HepG2 (cell line): ENCODE measurements around the gene CDK13. TPM values are rescaled to one million over a fixed set of nuclear protein-coding genes. Genes with fewer than 3 reads are reported as not detected.
A peak's percentile ranks its signal among the peaks of the same experiment; 100 is the strongest.

ENCODE experiments used
- ATAC-seq: fragments of 200-7000 bp; cut with Tn5 transposase; 3 replicates; pipeline ENCODE4 v1.9.1; 2020; ENCODE audit warnings: mild to moderate bottlenecking, moderate library complexity
- BruUV-seq: library from RNA; stranded (reverse); fragments of 400-500 nt; replicated peaks from 2 replicates; lab custom pipeline; 2021; lab: Mats Ljungman, UMichigan
- CTCF ChIA-PET: fragments of 300-600 bp; formaldehyde crosslinking; extraction: SDS; loops from one replicate; lab custom pipeline; 2021; ENCODE audit warnings: low total read pairs, inconsistent platforms, low intra/inter-chr PET ratio; lab: Yijun Ruan, JAX
- POLR2A ChIA-PET: fragments of 350-600 bp; sonication (Branson Sonifier 250); formaldehyde crosslinking; loops from one replicate; lab custom pipeline; 2020; ENCODE audit warnings: antibody characterized with exemption, inconsistent platforms; lab: Yijun Ruan, JAX
- DNase-seq: peaks from one replicate; pipeline ENCODE4 v3.0.0-alpha.2; 2015; ENCODE audit warnings: low spot score
- FAIRE-seq: peaks from 3 replicates; lab custom pipeline; 2011; peaks lifted over from hg19 to GRCh38; lab: Jason Lieb, UNC
- H2AFZ ChIP-seq: one replicate; pipeline ENCODE4 v1.6.1; 2011; ENCODE audit warnings: low read length, inconsistent platforms
- H3K27ac ChIP-seq: fragments of 300-600 bp; 3 replicates; pipeline ENCODE4 v1.8.0; 2011; ENCODE audit warnings: mixed run types, mild to moderate bottlenecking, mixed read lengths, low read length, inconsistent platforms; ENCODE audit not compliant: insufficient read depth; ENCODE audit errors: extremely low read length
- H3K27me3 ChIP-seq, 2 experiments: fragments of 200-600 bp in 1 of 2; 2 replicates in 1 of 2; 3 replicates in 1 of 2; pipeline versions ENCODE4 v1.6.0 to v1.8.0; 2011; ENCODE audit warnings: low read length in 2 of 2, mild to moderate bottlenecking in 2 of 2, moderate library complexity in 2 of 2, inconsistent platforms in 1 of 2; ENCODE audit not compliant: insufficient read depth in 2 of 2, control insufficient read depth in 1 of 2
- H3K36me3 ChIP-seq, 2 experiments: fragments of 200-600 bp in 1 of 2; replicated peaks in 1 of 2; 2 replicates in 1 of 2; 3 replicates in 1 of 2; pipeline versions ENCODE4 v1.5.1 to v1.8.0; 2011; ENCODE audit warnings: low read length in 2 of 2, inconsistent platforms in 1 of 2; ENCODE audit not compliant: insufficient read depth in 2 of 2, control insufficient read depth in 1 of 2
- H3K4me1 ChIP-seq: 2 replicates; pipeline ENCODE4 v1.5.1; 2012; ENCODE audit warnings: low read length, inconsistent platforms; ENCODE audit not compliant: insufficient read depth
- H3K4me2 ChIP-seq: 2 replicates; pipeline ENCODE4 v1.6.0; 2011; ENCODE audit warnings: low read depth, low read length, inconsistent platforms
- H3K4me3 ChIP-seq, 3 experiments: fragments of 200-600 bp in 1 of 3; sonication (generic), shearing (Covaris generic) in 1 of 3; replicated peaks in 1 of 3; 2 replicates each; pipeline ENCODE4 v1.5.1; 2011 to 2016; ENCODE audit warnings: low read length in 3 of 3, inconsistent platforms in 2 of 3, low read depth in 2 of 3, mild to moderate bottlenecking in 2 of 3, control low read depth in 1 of 3, mixed read lengths in 1 of 3; ENCODE audit not compliant: insufficient read depth in 1 of 3
- H3K79me2 ChIP-seq: one replicate; pipeline ENCODE4 v1.6.1; 2011; ENCODE audit warnings: low read length, inconsistent platforms; ENCODE audit not compliant: insufficient read depth
- H3K9ac ChIP-seq: 2 replicates; pipeline ENCODE4 v1.6.0; 2011; ENCODE audit warnings: mild to moderate bottlenecking, low read depth, low read length, inconsistent platforms; ENCODE audit not compliant: insufficient read depth
- H3K9me3 ChIP-seq: 2 replicates; pipeline ENCODE4 v1.5.1; 2012; ENCODE audit warnings: mild to moderate bottlenecking, low read length
- H4K20me1 ChIP-seq: 2 replicates; pipeline ENCODE4 v1.6.0; 2011; ENCODE audit warnings: inconsistent platforms, mild to moderate bottlenecking, low read length, moderate library complexity; ENCODE audit not compliant: insufficient read depth
- ATAD3A ChIP-seq: sonication (generic); formaldehyde crosslinking; IDR thresholded peaks from 2 replicates; pipeline ENCODE4 v1.4.0; 2020; ENCODE audit warnings: missing genetic modification reagents
- CREM ChIP-seq, 2 experiments: sonication (generic) in 1 of 2; formaldehyde crosslinking in 1 of 2; IDR thresholded peaks; 2 replicates each; pipeline versions ENCODE4 v1.4.0 to v1.6.1; 2016 to 2020; ENCODE audit warnings: antibody characterized with exemption in 1 of 2, mild to moderate bottlenecking in 1 of 2, missing genetic modification reagents in 1 of 2
- ETV5 ChIP-seq: IDR thresholded peaks from 2 replicates; pipeline ENCODE4 v1.6.1; 2018; ENCODE audit warnings: missing biosample characterization, missing genetic modification reagents, inconsistent platforms, borderline replicate concordance
- FOXJ3 ChIP-seq: sonication (generic); formaldehyde crosslinking; IDR thresholded peaks from 2 replicates; pipeline ENCODE4 v1.4.0; 2020; ENCODE audit warnings: missing genetic modification reagents, mild to moderate bottlenecking, borderline replicate concordance
- HNF4A ChIP-seq: sonication (generic); formaldehyde crosslinking; IDR thresholded peaks from 2 replicates; pipeline ENCODE4 v1.4.0; 2020; ENCODE audit warnings: missing genetic modification reagents
- HNRNPH1 ChIP-seq: fragments of 200-400 bp; formaldehyde crosslinking; optimal IDR thresholded peaks from 2 replicates; pipeline ENCODE3; 2017; ENCODE audit warnings: mild to moderate bottlenecking, low read depth, low read length
- KLF13 ChIP-seq: sonication (generic); formaldehyde crosslinking; IDR thresholded peaks from 2 replicates; pipeline ENCODE4 v1.4.0; 2020; ENCODE audit warnings: mild to moderate bottlenecking, missing genetic modification reagents
- MED1 ChIP-seq: sonication (generic); formaldehyde crosslinking; IDR thresholded peaks from 2 replicates; pipeline ENCODE4 v1.4.0; 2020; ENCODE audit warnings: missing genetic modification reagents
- NCOA2 ChIP-seq: sonication (generic); formaldehyde crosslinking; IDR thresholded peaks from 2 replicates; pipeline ENCODE4 v1.8.0; 2022; ENCODE audit warnings: inconsistent platforms
- RXRA ChIP-seq: sonication (generic); formaldehyde crosslinking; IDR thresholded peaks from 2 replicates; pipeline ENCODE4 v1.5.1; 2020; ENCODE audit warnings: missing genetic modification reagents
- SALL1 ChIP-seq: sonication (generic); formaldehyde crosslinking; IDR thresholded peaks from 2 replicates; pipeline ENCODE4 v1.8.0; 2022; ENCODE audit warnings: mild to moderate bottlenecking, missing genetic modification reagents
- SOX13 ChIP-seq, 3 experiments: fragments of 450-650 bp in 1 of 3; sonication (generic) in 1 of 3; formaldehyde crosslinking in 1 of 3; IDR thresholded peaks in 2 of 3; conservative IDR thresholded peaks in 1 of 3; 2 replicates each; pipeline versions ENCODE4 v1.5.0 to v1.6.1; 2016 to 2020; ENCODE audit warnings: antibody characterized with exemption in 1 of 3, mild to moderate bottlenecking in 1 of 3, missing compliant biosample characterization in 1 of 3, missing genetic modification reagents in 1 of 3, moderate library complexity in 1 of 3
- TEAD3 ChIP-seq: optimal IDR thresholded peaks from 2 replicates; pipeline ENCODE3; 2016; ENCODE audit warnings: borderline replicate concordance
- TFDP1 ChIP-seq: IDR thresholded peaks from 2 replicates; pipeline ENCODE4 v1.6.1; 2016; ENCODE audit warnings: missing compliant biosample characterization, missing genetic modification reagents, borderline replicate concordance
- ZNF343 ChIP-seq: sonication (generic); formaldehyde crosslinking; IDR thresholded peaks from 2 replicates; pipeline ENCODE4 v1.4.0; 2020; ENCODE audit warnings: mild to moderate bottlenecking, missing genetic modification reagents
- ZNF83 ChIP-seq: sonication (generic); formaldehyde crosslinking; IDR thresholded peaks from 2 replicates; pipeline ENCODE4 v1.4.0; 2020; ENCODE audit warnings: missing genetic modification reagents, mild to moderate bottlenecking, borderline replicate concordance
- ZSCAN30 ChIP-seq: sonication (generic); formaldehyde crosslinking; IDR thresholded peaks from 2 replicates; pipeline ENCODE4 v1.5.0; 2020; ENCODE audit warnings: mild to moderate bottlenecking, missing genetic modification reagents
- WGBS: methylation state at CpG from one replicate; pipeline ENCODE4 v1.1.6; 2017; ENCODE audit warnings: low lambda C conversion rate; 5-methylcytosine and 5-hydroxymethylcytosine counted together
- in situ Hi-C: cut with HindIII; loops from 2 replicates; pipeline ENCODE4 v1.10.0; 2017; ENCODE audit warnings: low pct_unique_long_range_greater_than_20kb; ENCODE audit not compliant: extremely low pct_ligation_motif_present
- intact Hi-C: fragments of 100-400 bp; cut with micrococcal nuclease; formaldehyde crosslinking; loops from one replicate; pipeline ENCODE4 v1.10.0; 2022; ENCODE audit not compliant: unreplicated experiment
- polyA plus RNA-seq, 8 experiments: library from polyadenylated mRNA; depleted of rRNA in 3 of 8; stranded (reverse) in 7 of 8; unstranded in 1 of 8; fragments of >200 nt; fragmentation: Illumina TruSeq in 4 of 8; extraction: Trizol in 4 of 8; gene quantifications; 2 replicates each; pipeline versions ENCODE4 v1.2.1 to v1.2.3, GENCODE V29; 2011 to 2016; ENCODE audit warnings: low read depth in 4 of 8, missing spikeins in 1 of 8, mixed read lengths in 1 of 8; ENCODE audit not compliant: insufficient read depth in 1 of 8
- total RNA-seq, 5 experiments: library from RNA; depleted of rRNA; stranded (reverse); fragments of >200 nt; fragmentation: Illumina TruSeq; extraction: Trizol; gene quantifications; 2 replicates each; pipeline ENCODE4 v1.2.3, GENCODE V29; 2016; ENCODE audit warnings: low read depth in 1 of 5
- TF ChIP-seq, protein P1 (sequence below): sonication (generic); formaldehyde crosslinking; IDR thresholded peaks from 2 replicates; pipeline ENCODE4 v1.5.0; 2020; ENCODE audit warnings: mild to moderate bottlenecking, missing genetic modification reagents
- TF ChIP-seq, protein P2 (sequence below): sonication (generic); formaldehyde crosslinking; IDR thresholded peaks from 2 replicates; pipeline ENCODE4 v1.4.0; 2020; ENCODE audit warnings: missing genetic modification reagents
- TF ChIP-seq, protein P3 (sequence below): sonication (generic); formaldehyde crosslinking; IDR thresholded peaks from 2 replicates; pipeline ENCODE4 v1.4.0; 2020; ENCODE audit warnings: missing genetic modification reagents

The CDK13 gene
- total and polyA plus RNA-seq, 2 of the 13 experiments (the other 11 are each of a cell fraction or from before 2014, with no cell fraction given) = 21.0 to 40.9 TPM

DNA sequence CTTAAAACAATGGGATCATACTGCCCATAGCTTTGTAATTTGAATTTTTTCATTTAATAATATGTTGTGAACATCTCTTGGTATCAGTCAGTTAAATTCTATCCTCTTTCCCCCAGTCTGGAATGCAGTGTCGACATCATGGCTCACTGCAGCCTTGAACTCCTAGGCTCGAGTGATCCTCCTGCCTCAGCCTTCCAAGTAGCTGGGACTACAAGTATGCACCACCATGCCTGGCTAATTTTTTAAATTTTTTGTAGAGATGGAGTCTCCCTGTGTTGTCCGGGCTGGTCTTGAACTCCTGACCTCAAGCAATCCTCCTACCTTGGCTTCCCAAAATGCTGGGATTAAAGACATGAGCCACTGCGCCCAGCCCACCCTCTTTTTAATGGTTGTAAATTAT is 149.8 kb downstream of the CDK13 start:
- in situ Hi-C loops (no loop called here), intact Hi-C loops (loop anchor here (2.0 kb wide), 1 partner anchor 35 kb away; the partner anchor contains the start of genes MPLKIP and SUGCT)
- Histone ChIP-seq H3K27ac (peak overlapping the region; percentile 12), H2AFZ (no peak overlapping the region), H3K4me2 (no peak overlapping the region), H3K79me2 (no peaks in the 10 kb centered on the region), H3K9ac (no peak overlapping the region), H3K36me3 (peaks cover 0 to 3% of the 10 kb centered on the region in 2 experiments; a peak in 1 of 5 replicates), H3K27me3 (no peaks in the 10 kb centered on the region), H3K4me3 (no peak overlapping the region), H4K20me1 (no peaks in the 10 kb centered on the region), H3K4me1 (peaks cover 50% of the 10 kb centered on the region), H3K9me3 (no peaks in the 10 kb centered on the region)
- CTCF ChIA-PET = no interaction called here
- peak; percentile 22 for DNase-seq
- peak; percentile 68 for ATAC-seq
- 59% methylated on average over 4 of the region's 4 CpGs for WGBS
- BruUV-seq = no TSS peak
- POLR2A ChIA-PET = no interaction called here
- no peak for FAIRE-seq
- TF ChIP-seq, protein P1, sequence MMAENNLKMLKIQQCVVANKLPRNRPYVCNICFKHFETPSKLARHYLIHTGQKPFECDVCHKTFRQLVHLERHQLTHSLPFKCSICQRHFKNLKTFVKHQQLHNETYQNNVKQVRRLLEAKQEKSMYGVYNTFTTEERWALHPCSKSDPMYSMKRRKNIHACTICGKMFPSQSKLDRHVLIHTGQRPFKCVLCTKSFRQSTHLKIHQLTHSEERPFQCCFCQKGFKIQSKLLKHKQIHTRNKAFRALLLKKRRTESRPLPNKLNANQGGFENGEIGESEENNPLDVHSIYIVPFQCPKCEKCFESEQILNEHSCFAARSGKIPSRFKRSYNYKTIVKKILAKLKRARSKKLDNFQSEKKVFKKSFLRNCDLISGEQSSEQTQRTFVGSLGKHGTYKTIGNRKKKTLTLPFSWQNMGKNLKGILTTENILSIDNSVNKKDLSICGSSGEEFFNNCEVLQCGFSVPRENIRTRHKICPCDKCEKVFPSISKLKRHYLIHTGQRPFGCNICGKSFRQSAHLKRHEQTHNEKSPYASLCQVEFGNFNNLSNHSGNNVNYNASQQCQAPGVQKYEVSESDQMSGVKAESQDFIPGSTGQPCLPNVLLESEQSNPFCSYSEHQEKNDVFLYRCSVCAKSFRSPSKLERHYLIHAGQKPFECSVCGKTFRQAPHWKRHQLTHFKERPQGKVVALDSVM (CRISPR knock-in tag) = peak; percentile 82
- TF ChIP-seq RXRA (CRISPR knock-in tag) (no peak), SOX13 (IDR thresholded peaks at IDR 0.05) (no peak), SOX13 (CRISPR knock-in tag; conservative IDR thresholded peaks at IDR 0.05 in 1 of 2, IDR thresholded peaks at IDR 0.05 in 1 of 2) (no peak), TEAD3 (CRISPR knock-in tag) (peak; percentile 52), HNRNPH1 (no peak), HNF4A (CRISPR knock-in tag) (peak; percentile 31; the same call in 1 of the 2 replicates), KLF13 (CRISPR knock-in tag) (no peak), NCOA2 (CRISPR knock-in tag) (0 out of 2 replicates have a peak, but pooled peaks have one; percentile 5), SALL1 (CRISPR knock-in tag) (0 out of 2 replicates have a peak, but pooled peaks have one; percentile 24), ETV5 (CRISPR knock-in tag) (no peak), ZNF83 (CRISPR knock-in tag) (no peak), FOXJ3 (CRISPR knock-in tag) (no peak), ATAD3A (CRISPR knock-in tag) (no peak), ZSCAN30 (CRISPR knock-in tag) (no peak), ZNF343 (CRISPR knock-in tag) (no peak), MED1 (no peak), TFDP1 (CRISPR knock-in tag) (no peak), CREM (IDR thresholded peaks at IDR 0.05) (peak; percentile 20; the same call in 1 of the 2 replicates), CREM (CRISPR knock-in tag; IDR thresholded peaks at IDR 0.05) (no peak)
- TF ChIP-seq, protein P2, sequence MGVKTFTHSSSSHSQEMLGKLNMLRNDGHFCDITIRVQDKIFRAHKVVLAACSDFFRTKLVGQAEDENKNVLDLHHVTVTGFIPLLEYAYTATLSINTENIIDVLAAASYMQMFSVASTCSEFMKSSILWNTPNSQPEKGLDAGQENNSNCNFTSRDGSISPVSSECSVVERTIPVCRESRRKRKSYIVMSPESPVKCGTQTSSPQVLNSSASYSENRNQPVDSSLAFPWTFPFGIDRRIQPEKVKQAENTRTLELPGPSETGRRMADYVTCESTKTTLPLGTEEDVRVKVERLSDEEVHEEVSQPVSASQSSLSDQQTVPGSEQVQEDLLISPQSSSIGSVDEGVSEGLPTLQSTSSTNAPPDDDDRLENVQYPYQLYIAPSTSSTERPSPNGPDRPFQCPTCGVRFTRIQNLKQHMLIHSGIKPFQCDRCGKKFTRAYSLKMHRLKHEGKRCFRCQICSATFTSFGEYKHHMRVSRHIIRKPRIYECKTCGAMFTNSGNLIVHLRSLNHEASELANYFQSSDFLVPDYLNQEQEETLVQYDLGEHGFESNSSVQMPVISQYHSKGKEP = no peak
- TF ChIP-seq, protein P3, sequence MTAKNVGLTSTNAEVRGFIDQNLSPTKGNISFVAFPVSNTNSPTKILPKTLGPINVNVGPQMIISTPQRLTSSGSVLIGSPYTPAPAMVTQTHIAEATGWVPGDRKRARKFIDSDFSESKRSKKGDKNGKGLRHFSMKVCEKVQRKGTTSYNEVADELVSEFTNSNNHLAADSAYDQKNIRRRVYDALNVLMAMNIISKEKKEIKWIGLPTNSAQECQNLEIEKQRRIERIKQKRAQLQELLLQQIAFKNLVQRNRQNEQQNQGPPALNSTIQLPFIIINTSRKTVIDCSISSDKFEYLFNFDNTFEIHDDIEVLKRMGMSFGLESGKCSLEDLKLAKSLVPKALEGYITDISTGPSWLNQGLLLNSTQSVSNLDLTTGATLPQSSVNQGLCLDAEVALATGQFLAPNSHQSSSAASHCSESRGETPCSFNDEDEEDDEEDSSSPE (CRISPR knock-in tag) = no peak
